Adrenal gland (tissue), 5 donors: ENCODE data around the gene NCEH1.

ENCODE experiments used
- POLR2A ChIP-seq, 2 donors: fragments of 450-650 bp; IDR thresholded peaks; one replicate each; pipeline ENCODE4 v1.6.1; 2017; ENCODE audit warnings: antibody characterized with exemption in 2 of 2, mild to moderate bottlenecking in 2 of 2, moderate library complexity in 1 of 2
- TF ChIP-seq, protein P1 (sequence below), 6 experiments: fragments of 450-650 bp in 4 of 6; fragments of 200-600 bp in 2 of 6; sonication (generic) in 1 of 6; IDR thresholded peaks; 1 replicate in 5 of 6; 2 replicates in 1 of 6; pipeline versions ENCODE4 v1.5.1 to v1.8.0; 2016 to 2021; ENCODE audit warnings: antibody characterized with exemption in 6 of 6, mild to moderate bottlenecking in 2 of 6, moderate library complexity in 1 of 6
- donor health status: DM: no; HTN: no; CAD: no.

GRCh38 chr3:172746475-172746874, 35.6 kb upstream of the NCEH1 start:
- TF ChIP-seq, protein P1, sequence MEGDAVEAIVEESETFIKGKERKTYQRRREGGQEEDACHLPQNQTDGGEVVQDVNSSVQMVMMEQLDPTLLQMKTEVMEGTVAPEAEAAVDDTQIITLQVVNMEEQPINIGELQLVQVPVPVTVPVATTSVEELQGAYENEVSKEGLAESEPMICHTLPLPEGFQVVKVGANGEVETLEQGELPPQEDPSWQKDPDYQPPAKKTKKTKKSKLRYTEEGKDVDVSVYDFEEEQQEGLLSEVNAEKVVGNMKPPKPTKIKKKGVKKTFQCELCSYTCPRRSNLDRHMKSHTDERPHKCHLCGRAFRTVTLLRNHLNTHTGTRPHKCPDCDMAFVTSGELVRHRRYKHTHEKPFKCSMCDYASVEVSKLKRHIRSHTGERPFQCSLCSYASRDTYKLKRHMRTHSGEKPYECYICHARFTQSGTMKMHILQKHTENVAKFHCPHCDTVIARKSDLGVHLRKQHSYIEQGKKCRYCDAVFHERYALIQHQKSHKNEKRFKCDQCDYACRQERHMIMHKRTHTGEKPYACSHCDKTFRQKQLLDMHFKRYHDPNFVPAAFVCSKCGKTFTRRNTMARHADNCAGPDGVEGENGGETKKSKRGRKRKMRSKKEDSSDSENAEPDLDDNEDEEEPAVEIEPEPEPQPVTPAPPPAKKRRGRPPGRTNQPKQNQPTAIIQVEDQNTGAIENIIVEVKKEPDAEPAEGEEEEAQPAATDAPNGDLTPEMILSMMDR (IDR thresholded peaks at IDR 0.05) = no peak
- no peak for TF ChIP-seq POLR2A (IDR thresholded peaks at IDR 0.05)
